ENCODE measurements around the gene FLOT2.
"Not testable (repeated sequence)": the region's sequence is repeated elsewhere in the genome, so short reads cannot be mapped to it uniquely, and the experiment has no call there.

Gene FLOT2

GRCh38 chr17:28895794-28896447 lies 1.6 kb downstream of the FLOT2 start:
- Histone ChIP-seq H3K9ac (ENCODE audit: low read length) (peak overlapping the region; percentile 91), H3K27me3 (ENCODE audit: insufficient read depth, low read length) (no peaks in the 10 kb centered on the region), H3K9me2 (ENCODE audit: low read depth, low read length) (no peaks in the 10 kb centered on the region), H3K27ac (ENCODE audit: low read depth, low read length, poor library complexity, severe bottlenecking) (peak overlapping the region; percentile 65), H3K9me3 (ENCODE audit: low read length) (no peaks in the 10 kb centered on the region), H3F3A (ENCODE audit: insufficient read depth, low read length) (no peaks in the 10 kb centered on the region), H4K20me1 (ENCODE audit: insufficient read depth, low read length) (no peaks in the 10 kb centered on the region), H3K4me3 (ENCODE audit: low read depth, low read length, poor library complexity, severe bottlenecking) (peak overlapping the region; percentile 90), H3K4me2 (ENCODE audit: low read length) (peak overlapping the region; percentile 94), H3K36me3 (ENCODE audit: insufficient read depth, low read length) (peaks cover 16% of the 10 kb centered on the region), H3K79me2 (ENCODE audit: insufficient read depth, low read length) (peaks cover 11% of the 10 kb centered on the region; the same call in 1 of the 2 replicates), H3K4me1 (ENCODE audit: insufficient read depth, low read length, severe bottlenecking) (peaks cover 49% of the 10 kb centered on the region), H2AFZ (ENCODE audit: low read length) (no peak overlapping the region)
- no peak for TF ChIP-seq EZH2 (IDR thresholded peaks at IDR 0.05; ENCODE audit: borderline replicate concordance, low read length)
- TF ChIP-seq, protein P1, sequence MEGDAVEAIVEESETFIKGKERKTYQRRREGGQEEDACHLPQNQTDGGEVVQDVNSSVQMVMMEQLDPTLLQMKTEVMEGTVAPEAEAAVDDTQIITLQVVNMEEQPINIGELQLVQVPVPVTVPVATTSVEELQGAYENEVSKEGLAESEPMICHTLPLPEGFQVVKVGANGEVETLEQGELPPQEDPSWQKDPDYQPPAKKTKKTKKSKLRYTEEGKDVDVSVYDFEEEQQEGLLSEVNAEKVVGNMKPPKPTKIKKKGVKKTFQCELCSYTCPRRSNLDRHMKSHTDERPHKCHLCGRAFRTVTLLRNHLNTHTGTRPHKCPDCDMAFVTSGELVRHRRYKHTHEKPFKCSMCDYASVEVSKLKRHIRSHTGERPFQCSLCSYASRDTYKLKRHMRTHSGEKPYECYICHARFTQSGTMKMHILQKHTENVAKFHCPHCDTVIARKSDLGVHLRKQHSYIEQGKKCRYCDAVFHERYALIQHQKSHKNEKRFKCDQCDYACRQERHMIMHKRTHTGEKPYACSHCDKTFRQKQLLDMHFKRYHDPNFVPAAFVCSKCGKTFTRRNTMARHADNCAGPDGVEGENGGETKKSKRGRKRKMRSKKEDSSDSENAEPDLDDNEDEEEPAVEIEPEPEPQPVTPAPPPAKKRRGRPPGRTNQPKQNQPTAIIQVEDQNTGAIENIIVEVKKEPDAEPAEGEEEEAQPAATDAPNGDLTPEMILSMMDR (IDR thresholded peaks at IDR 0.05; ENCODE audit: low read length), result no peak

DNA sequence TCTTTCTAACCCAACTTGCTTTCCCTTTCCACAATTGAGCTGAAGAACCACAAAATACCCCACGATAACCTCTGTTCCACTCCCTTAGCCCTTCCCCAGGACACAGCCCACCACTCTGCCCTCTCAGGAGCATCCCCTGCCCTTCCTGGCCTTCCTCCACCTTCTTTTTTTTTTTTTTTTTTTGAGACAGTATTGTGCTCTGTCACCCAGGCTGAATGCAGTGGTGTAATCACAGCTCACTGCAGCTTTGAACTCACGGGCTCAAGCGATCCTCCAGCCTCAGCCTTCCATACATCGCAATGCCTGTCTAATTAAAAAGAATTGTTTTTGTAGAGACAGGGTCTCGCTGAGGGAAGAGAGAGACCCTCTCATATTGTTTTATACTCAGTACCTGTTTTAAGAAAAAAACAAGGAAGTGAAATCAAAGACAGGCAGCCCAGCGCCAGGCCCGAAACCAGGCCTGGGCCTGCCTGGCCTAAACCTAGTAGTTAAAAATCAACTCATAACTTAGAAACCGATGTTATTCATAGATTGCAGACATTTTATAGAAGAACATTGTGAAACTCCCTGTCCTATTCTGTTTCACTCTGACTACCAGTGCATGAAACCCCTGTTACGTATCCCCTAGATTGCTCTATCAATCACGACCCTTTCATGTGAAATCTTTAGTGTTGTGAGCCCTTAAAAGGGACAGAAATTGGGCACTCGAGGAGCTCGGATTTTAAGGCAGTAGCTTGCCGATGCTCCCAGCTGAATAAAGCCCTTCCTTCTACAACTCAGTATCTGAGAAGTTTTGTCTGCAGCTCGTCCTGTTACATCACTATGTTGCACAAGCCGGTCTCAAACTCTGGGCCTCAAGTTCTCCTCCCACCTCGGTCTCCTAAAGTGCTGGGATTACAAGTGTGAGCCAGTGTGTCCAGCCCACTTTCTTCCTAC lies 4.0 kb downstream of the FLOT2 start:
- not testable (repeated sequence) for H3K27me3 ChIP-seq (ENCODE audit: insufficient read depth, low read length); H2AFZ ChIP-seq (ENCODE audit: low read length); H3K36me3 ChIP-seq (ENCODE audit: insufficient read depth, low read length); H3K9me2 ChIP-seq (ENCODE audit: low read depth, low read length); H4K20me1 ChIP-seq (ENCODE audit: insufficient read depth, low read length); H3F3A ChIP-seq (ENCODE audit: insufficient read depth, low read length); H3K9me3 ChIP-seq (ENCODE audit: low read length)
- H3K4me1 ChIP-seq (ENCODE audit: insufficient read depth, low read length, severe bottlenecking), result peaks cover 53% of the 10 kb centered on the region
- H3K9ac ChIP-seq (ENCODE audit: low read length), result peak overlapping the region; percentile 43; the same call in 1 of the 2 replicates
- H3K79me2 ChIP-seq (ENCODE audit: insufficient read depth, low read length), result peaks cover 11% of the 10 kb centered on the region; the same call in 1 of the 2 replicates
- peak overlapping the region; percentile 37; the same call in 1 of the 2 replicates for H3K4me2 ChIP-seq (ENCODE audit: low read length)
- peak overlapping the region; percentile 84 for H3K27ac ChIP-seq (ENCODE audit: low read depth, low read length, poor library complexity, severe bottlenecking)
- peak overlapping the region; percentile 17 for H3K4me3 ChIP-seq (ENCODE audit: low read depth, low read length, poor library complexity, severe bottlenecking)

- Histone ChIP-seq H3K9me3 (ENCODE audit: low read length) (no peaks in the 10 kb centered on the region), H2AFZ (ENCODE audit: low read length) (no peak overlapping the region), H3K9me2 (ENCODE audit: low read depth, low read length) (no peaks in the 10 kb centered on the region), H3K79me2 (ENCODE audit: insufficient read depth, low read length) (peaks cover 11% of the 10 kb centered on the region; the same call in 1 of the 2 replicates), H3F3A (ENCODE audit: insufficient read depth, low read length) (no peaks in the 10 kb centered on the region), H3K9ac (ENCODE audit: low read length) (no peak overlapping the region), H3K4me2 (ENCODE audit: low read length) (no peak overlapping the region), H3K36me3 (ENCODE audit: insufficient read depth, low read length) (peaks cover 10% of the 10 kb centered on the region; the same call in 1 of the 2 replicates), H3K4me3 (ENCODE audit: low read depth, low read length, poor library complexity, severe bottlenecking) (no peak overlapping the region), H3K4me1 (ENCODE audit: insufficient read depth, low read length, severe bottlenecking) (peaks cover 53% of the 10 kb centered on the region), H3K27ac (ENCODE audit: low read depth, low read length, poor library complexity, severe bottlenecking) (no peak overlapping the region), H3K27me3 (ENCODE audit: insufficient read depth, low read length) (no peaks in the 10 kb centered on the region), H4K20me1 (ENCODE audit: insufficient read depth, low read length) (no peaks in the 10 kb centered on the region)
- TF ChIP-seq EZH2 (IDR thresholded peaks at IDR 0.05; ENCODE audit: borderline replicate concordance, low read length), result no peak
- TF ChIP-seq, protein P1 (IDR thresholded peaks at IDR 0.05; ENCODE audit: low read length), result no peak
Measured at GRCh38 chr17:28892024-28892423, 5.5 kb downstream of the FLOT2 start.
